Fibroblast of mammary gland (primary cell): Measurements from ENCODE around the gene MMS22L.
A peak's percentile ranks its signal among the peaks of the same experiment; 100 is the strongest.

Experiments used
- DNase-seq: peaks from one replicate; pipeline ENCODE4 v3.0.0-alpha.2; 2010; ENCODE audit warnings: low read depth
- H3K4me3 ChIP-seq: 2 replicates; pipeline ENCODE4 v1.5.1; 2011; ENCODE audit warnings: low read depth, mild to moderate bottlenecking, low read length, moderate library complexity; ENCODE audit not compliant: control insufficient read depth
- TF ChIP-seq, protein P1 (sequence below): conservative IDR thresholded peaks from 2 replicates; pipeline ENCODE4 v1.5.1; 2011; ENCODE audit warnings: low read depth, low read length, inconsistent platforms; ENCODE audit not compliant: control insufficient read depth, insufficient read depth

MMS22L gene

DNA sequence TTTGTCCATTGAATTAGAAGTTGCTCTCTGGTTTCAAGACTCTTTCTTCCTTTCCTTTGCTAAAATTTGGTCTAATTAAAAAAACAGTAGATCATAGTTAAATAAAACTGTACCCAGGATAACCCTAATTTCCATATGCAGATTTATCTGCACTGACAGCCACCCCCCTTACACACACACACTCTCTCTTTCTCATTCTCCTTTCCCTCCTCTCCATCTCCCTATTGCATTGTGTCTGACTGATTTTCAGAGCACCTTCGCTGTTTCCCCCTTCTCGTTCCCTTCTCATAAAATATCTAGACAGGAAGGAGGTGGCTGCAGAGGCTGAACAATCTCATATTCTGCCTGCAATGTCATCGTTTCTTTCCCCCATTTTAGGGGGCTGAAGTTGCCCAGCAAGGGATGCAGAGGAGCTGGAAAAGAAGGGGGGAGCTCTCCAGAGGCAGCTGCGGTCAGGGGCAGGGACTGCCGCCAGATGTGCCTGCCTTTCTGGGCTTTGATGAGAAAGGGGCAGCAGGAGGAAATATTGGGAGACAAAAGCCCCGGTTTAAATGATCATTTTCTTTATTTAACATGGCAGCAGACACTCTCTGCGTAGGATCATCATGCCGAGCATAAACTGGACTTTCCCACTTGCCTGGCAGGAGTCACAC is 22.5 kb upstream of the MMS22L start:
- TF ChIP-seq, protein P1, sequence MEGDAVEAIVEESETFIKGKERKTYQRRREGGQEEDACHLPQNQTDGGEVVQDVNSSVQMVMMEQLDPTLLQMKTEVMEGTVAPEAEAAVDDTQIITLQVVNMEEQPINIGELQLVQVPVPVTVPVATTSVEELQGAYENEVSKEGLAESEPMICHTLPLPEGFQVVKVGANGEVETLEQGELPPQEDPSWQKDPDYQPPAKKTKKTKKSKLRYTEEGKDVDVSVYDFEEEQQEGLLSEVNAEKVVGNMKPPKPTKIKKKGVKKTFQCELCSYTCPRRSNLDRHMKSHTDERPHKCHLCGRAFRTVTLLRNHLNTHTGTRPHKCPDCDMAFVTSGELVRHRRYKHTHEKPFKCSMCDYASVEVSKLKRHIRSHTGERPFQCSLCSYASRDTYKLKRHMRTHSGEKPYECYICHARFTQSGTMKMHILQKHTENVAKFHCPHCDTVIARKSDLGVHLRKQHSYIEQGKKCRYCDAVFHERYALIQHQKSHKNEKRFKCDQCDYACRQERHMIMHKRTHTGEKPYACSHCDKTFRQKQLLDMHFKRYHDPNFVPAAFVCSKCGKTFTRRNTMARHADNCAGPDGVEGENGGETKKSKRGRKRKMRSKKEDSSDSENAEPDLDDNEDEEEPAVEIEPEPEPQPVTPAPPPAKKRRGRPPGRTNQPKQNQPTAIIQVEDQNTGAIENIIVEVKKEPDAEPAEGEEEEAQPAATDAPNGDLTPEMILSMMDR: no peak
- H3K4me3 ChIP-seq: no peak overlapping the region
- DNase-seq: no peak

DNA sequence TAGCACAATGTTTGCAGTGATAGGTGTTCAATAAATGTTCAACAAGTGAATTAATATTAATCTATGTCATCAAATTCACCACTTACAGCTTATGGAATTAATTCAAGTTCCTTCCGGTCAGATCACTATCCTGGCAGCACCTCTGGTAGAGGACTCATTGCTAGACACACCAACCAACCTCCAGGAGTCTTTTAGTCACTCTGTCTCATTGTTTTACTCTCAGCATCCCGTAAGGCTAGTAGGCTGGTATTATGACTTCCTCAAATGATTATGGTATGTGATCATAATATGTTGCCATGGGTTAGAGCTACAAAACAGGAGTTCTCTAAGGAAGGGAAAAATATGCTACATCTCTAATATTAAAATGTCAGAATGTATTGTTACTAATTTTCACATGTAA is 21.7 kb upstream of the MMS22L start:
- peak; percentile 4 for DNase-seq
- no peak overlapping the region for H3K4me3 ChIP-seq
- TF ChIP-seq, protein P1: no peak

DNA sequence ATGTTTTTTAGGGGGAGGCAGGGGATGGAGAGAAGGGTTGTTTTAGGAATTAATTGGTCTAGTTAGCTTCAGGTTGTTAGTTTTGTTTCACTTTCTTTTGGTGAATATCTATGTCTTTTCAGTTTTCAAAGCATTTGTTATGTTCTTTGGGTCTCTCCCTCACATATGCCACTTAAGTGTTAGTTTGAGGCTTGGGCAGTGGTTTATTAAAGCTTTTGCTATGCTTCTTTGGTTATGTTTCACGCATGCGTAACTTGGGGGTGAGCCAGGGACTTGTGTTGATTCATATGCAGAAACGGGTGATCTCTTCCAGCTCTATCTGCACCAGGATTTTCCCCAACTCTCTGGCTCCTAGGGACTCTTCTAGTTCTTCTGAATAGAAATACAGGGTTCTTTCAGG is 11.4 kb upstream of the MMS22L start:
- TF ChIP-seq, protein P1: no peak
- H3K4me3 ChIP-seq: no peak overlapping the region
- DNase-seq: peak; percentile 67

DNA sequence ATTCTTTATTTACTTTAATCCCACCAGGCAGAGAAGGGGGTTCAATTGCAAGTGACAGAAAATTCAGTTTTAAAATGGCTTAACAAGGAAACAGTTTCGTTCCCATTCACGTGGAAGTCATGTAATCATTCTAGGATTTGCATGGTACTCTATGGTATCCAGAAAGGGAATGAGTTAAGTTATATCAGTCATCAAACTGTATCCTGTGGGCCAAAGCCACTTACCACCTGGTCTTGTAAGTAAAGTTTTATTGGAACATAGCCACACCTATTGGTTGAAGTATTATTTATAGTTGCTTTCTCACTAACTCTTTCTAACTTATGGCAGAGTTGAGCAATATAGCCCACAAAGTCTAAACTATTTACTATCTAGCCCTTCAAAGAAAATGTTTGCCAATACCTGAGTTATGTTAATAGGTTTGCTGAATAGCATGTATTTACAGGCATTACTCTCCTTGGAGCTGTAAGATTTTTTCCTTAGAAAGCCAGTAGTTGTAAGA is 10.2 kb upstream of the MMS22L start:
- peak; percentile 15 for DNase-seq
- H3K4me3 ChIP-seq: no peak overlapping the region
- TF ChIP-seq, protein P1: no peak

DNA sequence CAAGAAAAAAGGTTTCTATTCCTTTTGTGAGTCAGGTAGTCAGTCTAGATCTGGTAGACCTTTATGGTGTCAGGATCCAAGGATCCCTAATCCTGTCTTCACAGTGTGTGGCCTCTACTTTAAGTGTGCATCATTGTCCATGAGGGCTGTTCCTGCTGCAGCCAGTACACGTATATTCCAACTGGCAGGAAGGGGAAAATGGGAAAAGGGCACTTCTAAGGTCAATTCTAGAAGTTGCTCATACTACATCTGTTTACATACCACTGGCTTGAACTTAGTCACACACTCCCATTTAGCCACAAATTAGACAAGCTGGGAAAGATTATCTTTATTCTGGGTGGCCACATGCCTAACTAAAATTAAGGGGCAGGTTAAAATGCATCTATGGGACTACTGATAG is 9.7 kb upstream of the MMS22L start:
- H3K4me3 ChIP-seq: no peak overlapping the region
- TF ChIP-seq, protein P1: no peak
- DNase-seq: peak; percentile 67

DNA sequence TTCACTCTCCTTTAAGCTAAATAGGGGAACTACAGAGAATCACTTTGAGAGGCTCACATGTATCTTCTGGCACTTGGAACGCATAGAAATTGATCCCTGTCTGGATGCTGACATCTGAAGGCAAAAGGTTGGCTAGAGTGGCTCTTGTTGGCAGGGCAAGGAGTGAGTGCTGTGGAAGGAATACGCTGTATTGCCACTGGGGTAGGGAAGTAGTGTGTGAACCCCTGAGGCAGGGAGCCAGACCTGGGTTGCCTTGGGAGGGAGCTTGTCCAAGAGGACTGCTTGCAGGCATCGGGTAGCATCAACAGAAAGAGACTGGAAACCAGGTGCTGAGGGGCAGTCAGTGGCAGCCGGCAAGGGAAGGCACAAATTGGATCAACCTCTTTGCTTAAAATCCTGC is 8.9 kb upstream of the MMS22L start:
- TF ChIP-seq, protein P1: no peak
- no peak for DNase-seq
- no peak overlapping the region for H3K4me3 ChIP-seq
